HL-60 (cell line): ENCODE results near the gene AHDC1.

Experiments
- CTCF ChIP-seq: IDR thresholded peaks from one replicate; pipeline ENCODE4 v1.5.1; 2011; ENCODE audit warnings: low read length, control low read depth, inconsistent platforms; ENCODE audit not compliant: insufficient read depth
- REST ChIP-seq: IDR thresholded peaks from 2 replicates; pipeline ENCODE4 v1.6.1; 2012; ENCODE audit warnings: low read depth; ENCODE audit not compliant: insufficient replicate concordance

DNA sequence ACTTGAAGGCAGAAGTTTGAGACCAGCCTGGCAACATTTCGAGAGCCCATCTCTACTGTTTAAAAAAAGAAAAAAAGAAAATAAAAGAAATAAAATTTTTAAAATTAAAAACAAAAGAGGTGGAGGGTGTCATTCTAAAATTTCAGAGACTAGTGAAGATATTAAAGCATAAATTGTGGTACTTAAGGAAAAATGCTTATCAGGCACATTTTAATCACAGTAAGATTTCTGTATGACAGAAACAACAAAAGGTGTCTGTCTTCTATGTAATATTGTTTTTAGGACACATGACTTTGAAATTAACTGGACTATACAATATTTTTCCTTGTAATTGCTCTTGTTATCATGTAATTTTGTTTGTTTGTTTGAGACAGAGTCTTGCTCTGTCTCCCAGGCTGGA, 118.6 kb downstream of the AHDC1 start:
- TF ChIP-seq CTCF, result no peak
- no peak for TF ChIP-seq REST
